IPS-18c (cell line): ENCODE measurements around the gene TBX2.

Source experiments
- H3K4me3 ChIP-seq: 2 replicates; pipeline ENCODE4 v1.7.0; 2013; ENCODE audit warnings: low read depth, mild to moderate bottlenecking, low read length, moderate library complexity; ENCODE audit not compliant: insufficient read depth
- H3K9me3 ChIP-seq: one replicate; pipeline ENCODE4 v1.6.1; 2013; ENCODE audit warnings: mild to moderate bottlenecking, low read length, moderate library complexity; ENCODE audit not compliant: control insufficient read depth, insufficient read depth

The TBX2 gene

GRCh38 chr17:61383689-61384201, 15.9 kb upstream of the TBX2 start:
- Histone ChIP-seq H3K9me3 (no peaks in the 10 kb centered on the region), H3K4me3 (no peak overlapping the region)

GRCh38 chr17:61384354-61384691, 15.3 kb upstream of the TBX2 start:
- no peak overlapping the region for H3K4me3 ChIP-seq
- H3K9me3 ChIP-seq: no peaks in the 10 kb centered on the region

GRCh38 chr17:61384692-61385576, 14.7 kb upstream of the TBX2 start:
- Histone ChIP-seq H3K4me3 (no peak overlapping the region), H3K9me3 (no peaks in the 10 kb centered on the region)

GRCh38 chr17:61385577-61386236, 13.9 kb upstream of the TBX2 start:
- Histone ChIP-seq H3K4me3 (no peak overlapping the region), H3K9me3 (no peaks in the 10 kb centered on the region)

GRCh38 chr17:61386251-61386650, 13.4 kb upstream of the TBX2 start:
- Histone ChIP-seq H3K4me3 (no peak overlapping the region), H3K9me3 (no peaks in the 10 kb centered on the region)

- Histone ChIP-seq H3K9me3 (no peaks in the 10 kb centered on the region), H3K4me3 (no peak overlapping the region)
Measured at GRCh38 chr17:61387011-61387410, 12.6 kb upstream of the TBX2 start.

GRCh38 chr17:61387511-61388305, 11.9 kb upstream of the TBX2 start:
- Histone ChIP-seq H3K9me3 (no peaks in the 10 kb centered on the region), H3K4me3 (no peak overlapping the region)

GRCh38 chr17:61388561-61389356, 10.9 kb upstream of the TBX2 start:
- no peak overlapping the region for H3K4me3 ChIP-seq
- no peaks in the 10 kb centered on the region for H3K9me3 ChIP-seq

- H3K4me3 ChIP-seq: no peak overlapping the region
- no peaks in the 10 kb centered on the region for H3K9me3 ChIP-seq
Measured at GRCh38 chr17:61389670-61390478, 9.8 kb upstream of the TBX2 start.

- Histone ChIP-seq H3K9me3 (no peaks in the 10 kb centered on the region), H3K4me3 (no peak overlapping the region)
Measured at GRCh38 chr17:61390479-61390791, 9.2 kb upstream of the TBX2 start.

- no peaks in the 10 kb centered on the region for H3K9me3 ChIP-seq
- no peak overlapping the region for H3K4me3 ChIP-seq
Measured at GRCh38 chr17:61391595-61392291, 7.9 kb upstream of the TBX2 start.

- no peaks in the 10 kb centered on the region for H3K9me3 ChIP-seq
- no peak overlapping the region for H3K4me3 ChIP-seq
Measured at GRCh38 chr17:61392679-61393078, 7.0 kb upstream of the TBX2 start.

GRCh38 chr17:61393550-61393903, 6.1 kb upstream of the TBX2 start:
- no peak overlapping the region for H3K4me3 ChIP-seq
- H3K9me3 ChIP-seq: peaks cover 3% of the 10 kb centered on the region

GRCh38 chr17:61393904-61394629, 5.6 kb upstream of the TBX2 start:
- H3K4me3 ChIP-seq: no peak overlapping the region
- peaks cover 3% of the 10 kb centered on the region for H3K9me3 ChIP-seq

GRCh38 chr17:61394630-61395408, 4.8 kb upstream of the TBX2 start:
- Histone ChIP-seq H3K9me3 (peaks cover 3% of the 10 kb centered on the region), H3K4me3 (no peak overlapping the region)
